Stimulated activated CD4-positive, alpha-beta T cell treated with anti-CD3 and anti-CD28 coated beads, Interleukin-1b, Interleukin-23, amount 100 ng/mL, for 48 hours (primary cell): ENCODE measurements around the gene ECM1.

Source experiments
- DNase-seq: peaks from one replicate; pipeline ENCODE4 v3.0.0-alpha.2; 2020

ECM1 gene

DNA sequence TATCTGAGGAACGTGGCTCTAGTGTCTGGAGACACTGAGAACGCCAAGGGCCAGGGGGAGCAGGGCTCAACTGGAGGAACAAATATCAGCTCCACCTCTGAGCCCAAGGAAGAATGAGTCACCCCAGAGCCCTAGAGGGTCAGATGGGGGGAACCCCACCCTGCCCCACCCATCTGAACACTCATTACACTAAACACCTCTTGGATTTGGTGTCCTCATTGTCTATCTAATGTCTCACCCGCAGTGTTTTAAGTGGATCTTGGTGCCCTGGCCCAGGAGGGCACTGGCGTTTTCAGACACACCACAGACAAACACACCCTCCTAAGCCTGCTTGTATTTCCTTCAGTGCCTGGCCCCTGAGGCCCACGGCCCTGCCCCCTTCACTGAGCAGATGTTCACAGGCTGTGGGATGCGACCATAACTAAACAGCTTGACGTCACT lies 5.5 kb downstream of the ECM1 start:
- DNase-seq, result no peak

GRCh38 chr1:150514260-150514659 lies 6.4 kb downstream of the ECM1 start:
- no peak for DNase-seq

DNA sequence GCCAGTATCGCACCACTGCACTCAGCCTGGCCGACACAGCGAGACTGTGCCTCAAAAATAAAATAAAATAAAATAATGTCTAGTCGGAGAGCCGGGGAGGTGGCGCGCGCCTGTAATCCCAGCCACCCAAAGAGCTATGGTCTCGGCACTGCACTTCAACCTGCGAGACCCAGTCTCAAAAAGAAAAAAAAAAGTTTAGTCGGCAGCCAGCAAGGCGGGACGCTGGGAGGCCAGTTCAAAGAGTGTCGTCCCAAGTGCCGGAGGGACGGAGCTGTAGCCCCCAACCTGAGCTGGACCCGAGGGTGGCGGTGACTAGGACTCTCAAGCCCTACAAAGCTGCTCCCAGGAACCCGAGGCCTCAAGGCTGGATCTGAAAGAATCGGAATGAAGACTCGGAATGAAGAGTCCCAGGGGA lies 7.0 kb downstream of the ECM1 start:
- no peak for DNase-seq

DNA sequence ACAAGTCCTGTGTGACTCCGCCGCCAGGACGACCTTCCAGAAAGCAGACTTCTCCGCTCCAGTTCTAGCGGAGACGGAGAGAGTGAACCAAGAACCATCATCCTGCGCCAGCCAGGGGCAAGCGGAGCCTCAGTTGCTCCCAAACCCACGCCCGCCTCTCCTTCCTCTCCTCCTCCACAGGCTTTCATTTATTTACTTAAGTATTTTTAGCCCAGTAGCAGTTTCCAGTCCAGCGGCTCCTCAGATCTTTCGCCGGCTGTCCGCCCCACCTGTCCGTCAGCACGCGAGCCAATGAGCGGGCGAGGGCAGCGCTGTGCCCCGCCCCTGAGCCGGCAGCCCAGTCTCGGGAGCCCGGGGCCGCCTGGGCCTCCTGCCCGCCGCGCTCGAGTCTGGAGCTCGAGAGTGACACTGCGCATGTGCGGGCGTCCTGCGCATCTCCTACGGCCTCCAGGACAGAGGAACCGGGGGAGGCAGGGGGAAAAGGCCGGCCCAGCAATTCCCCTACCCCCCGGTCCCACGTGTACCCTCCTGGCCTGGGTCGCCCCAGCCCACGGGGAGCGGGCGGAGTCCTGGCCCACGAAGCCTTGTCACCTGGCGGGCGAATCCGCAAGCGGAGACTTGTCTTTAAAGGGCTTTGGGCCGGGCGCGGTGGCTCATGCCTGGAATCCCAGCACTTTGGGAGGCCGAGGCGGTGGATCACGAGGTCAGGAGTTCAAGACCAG lies 7.6 kb downstream of the ECM1 start, which contains the start of gene FALEC:
FALEC (plus strand) TSS at position 425 of the 722 bp plus-strand sequence.
- DNase-seq, result peak; percentile 91

- DNase-seq, result no peak
Observed at GRCh38 chr1:150516050-150516591, 8.2 kb downstream of the ECM1 start.

DNA sequence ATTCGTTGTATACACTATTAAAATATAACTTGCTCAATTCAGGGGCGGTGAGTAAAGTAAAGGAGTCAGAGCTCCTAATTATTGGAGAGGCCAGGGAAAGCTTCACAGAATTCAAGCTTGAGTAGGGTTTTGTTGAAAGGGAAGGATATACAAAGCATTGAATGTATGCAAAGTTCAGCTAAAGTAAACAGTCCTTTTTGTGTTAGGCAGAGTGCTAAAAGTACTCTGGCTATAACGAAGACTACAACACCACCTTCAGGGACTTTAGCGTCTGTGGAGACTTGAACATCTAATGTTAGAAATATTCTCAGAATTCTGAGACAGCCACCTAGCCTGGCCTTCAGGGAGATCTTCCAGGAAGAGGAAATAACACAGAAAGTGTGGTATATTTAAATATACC lies 8.7 kb downstream of the ECM1 start:
- no peak for DNase-seq

GRCh38 chr1:150521196-150521968 lies 13.5 kb downstream of the ECM1 start:
- no peak for DNase-seq

DNA sequence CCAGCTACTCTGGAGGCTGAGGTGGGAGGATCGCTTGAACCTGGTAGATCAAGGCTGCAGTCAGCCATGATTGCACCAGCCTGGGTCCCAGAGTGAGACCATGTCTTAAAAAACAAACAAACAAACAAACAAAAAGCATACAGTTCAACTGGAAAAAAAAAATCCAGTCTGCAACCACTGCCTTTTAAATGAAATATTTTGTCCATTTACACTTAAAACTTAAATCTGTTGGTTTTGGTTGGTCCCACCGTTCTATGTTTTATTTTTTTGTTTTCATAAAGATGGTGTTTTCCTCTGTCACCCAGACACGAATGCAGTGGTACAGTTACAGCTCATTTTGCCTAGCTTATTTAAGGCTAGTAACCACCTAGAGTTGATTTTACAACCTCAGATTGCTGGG lies 17.4 kb downstream of the ECM1 start:
- DNase-seq, result no peak

DNA sequence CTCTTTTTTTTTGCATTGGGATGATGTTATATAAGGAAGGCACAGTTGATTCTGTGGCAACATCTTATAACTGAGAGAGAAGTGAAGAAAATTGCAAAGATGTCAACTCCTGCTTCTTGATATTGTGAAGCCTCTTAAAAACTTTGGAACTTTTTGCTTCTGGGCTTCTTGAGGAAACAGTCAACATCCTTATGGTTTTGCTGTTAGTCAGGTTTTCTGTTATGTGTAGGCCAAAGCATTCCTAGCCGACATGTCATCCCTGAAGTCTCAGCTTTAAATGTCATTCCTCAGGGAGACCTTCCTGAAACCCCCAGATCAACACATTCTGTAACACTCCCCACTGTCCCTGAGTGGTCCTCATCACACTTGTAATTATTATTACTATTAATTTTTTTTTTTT lies 20.3 kb downstream of the ECM1 start:
- DNase-seq, result no peak

DNA sequence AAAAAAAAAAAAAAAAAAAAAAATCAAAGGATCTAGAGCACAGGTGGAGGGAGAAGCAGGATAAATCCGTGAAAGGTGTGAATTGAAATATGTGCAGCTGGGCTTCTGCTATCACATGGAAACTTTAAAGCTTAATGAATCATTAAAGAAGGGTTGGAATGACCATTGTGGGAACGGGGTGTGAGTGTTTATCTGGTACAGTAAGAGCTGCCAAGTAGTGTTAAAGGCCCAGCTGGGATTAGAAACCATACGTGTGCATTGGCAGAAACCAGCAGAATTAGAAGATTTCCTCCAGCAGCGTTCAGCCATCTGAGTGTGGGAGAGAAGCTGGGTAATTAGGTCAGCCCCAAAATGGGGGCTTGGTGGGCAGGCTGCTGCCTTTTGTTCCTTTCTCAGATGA lies 21.1 kb downstream of the ECM1 start:
- no peak for DNase-seq

DNA sequence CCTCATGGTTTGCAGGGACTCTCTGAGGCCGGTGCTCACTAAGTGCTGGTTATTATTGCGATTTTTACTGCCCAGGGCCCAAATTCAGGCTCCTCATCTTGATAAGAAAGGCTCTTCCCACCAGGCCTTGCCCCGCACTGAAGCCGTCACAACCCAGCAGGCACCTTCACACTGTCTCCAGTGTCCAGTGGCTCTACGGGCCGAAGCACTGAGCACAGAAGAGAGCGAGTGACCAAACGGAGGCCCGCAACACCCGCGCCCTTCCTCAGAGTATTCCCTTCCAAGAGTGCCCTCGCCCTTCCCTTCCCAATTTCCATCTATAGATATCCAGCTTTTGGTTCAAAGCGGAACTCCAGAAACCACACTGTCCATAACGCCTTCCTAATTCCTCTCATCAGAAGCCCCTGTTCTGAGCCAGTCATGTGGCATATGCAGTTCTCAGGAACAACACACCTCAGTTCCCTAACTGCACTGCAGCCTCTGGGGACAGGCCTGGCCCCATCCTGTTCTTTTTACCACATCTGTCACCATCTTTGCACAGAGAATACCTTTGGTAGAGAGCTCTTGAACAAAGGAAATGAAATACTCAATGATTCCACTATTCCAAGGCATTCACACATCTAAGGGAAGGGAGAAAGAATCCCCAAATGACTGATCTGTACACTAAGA lies 22.7 kb downstream of the ECM1 start:
- no peak for DNase-seq

- no peak for DNase-seq
Observed at GRCh38 chr1:150532860-150533259, 25.0 kb downstream of the ECM1 start.

DNA sequence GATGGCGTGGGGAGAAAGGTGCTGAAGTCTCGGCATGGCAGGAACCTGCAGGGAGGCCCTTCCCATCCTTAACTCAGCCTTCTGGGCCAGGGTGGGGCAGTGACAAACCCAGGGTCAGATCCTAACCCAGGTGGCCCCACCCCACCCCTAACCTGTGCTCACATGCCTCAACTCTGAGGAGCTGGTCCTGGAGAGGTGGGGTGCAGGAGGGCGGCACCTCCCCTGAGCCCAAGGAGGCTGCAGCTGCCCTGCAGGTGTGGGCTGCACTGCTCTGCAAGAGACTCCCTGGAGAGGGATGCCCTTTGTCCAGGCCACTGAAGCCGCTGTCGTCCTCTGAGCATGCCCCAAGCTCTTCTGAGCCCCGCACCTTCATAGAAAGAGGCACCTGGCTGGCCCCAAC lies 26.1 kb downstream of the ECM1 start:
- no peak for DNase-seq

DNA sequence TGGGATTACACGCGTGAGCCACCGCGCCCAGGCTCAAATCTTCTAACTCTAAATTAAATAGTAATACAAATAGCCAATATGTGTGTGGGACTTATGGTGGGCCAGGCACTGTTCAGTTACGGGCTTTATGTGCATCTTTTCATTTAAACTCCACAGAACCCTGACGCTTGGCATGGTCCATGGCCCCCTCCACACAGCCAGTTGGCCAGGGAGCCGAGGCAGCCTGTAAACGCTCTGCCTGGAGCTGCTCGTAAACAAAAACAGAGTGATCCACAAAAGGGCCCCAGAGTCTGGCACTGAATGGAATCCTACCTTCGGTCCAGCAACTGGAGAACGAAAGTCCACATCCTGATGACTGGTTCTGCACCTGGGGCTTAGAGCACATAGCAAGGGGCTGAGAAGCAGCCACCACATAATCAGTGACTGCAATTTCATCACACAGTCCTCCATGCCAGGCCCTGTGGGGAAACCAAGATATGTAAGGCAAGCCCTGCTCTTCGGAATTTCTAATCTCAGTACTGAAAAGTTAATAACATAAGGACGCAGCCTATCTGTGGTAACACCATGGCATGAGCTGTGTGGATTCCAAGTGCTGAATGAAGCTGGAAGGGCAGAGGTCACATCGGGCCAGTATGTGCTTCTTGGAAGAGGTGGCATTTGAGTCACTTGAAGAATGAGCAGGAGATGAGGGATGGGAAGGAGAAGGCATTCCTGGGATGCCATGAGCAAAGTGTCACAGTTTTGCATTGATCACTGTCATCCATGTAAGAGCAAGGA lies 27.8 kb downstream of the ECM1 start:
- DNase-seq, result no peak

DNA sequence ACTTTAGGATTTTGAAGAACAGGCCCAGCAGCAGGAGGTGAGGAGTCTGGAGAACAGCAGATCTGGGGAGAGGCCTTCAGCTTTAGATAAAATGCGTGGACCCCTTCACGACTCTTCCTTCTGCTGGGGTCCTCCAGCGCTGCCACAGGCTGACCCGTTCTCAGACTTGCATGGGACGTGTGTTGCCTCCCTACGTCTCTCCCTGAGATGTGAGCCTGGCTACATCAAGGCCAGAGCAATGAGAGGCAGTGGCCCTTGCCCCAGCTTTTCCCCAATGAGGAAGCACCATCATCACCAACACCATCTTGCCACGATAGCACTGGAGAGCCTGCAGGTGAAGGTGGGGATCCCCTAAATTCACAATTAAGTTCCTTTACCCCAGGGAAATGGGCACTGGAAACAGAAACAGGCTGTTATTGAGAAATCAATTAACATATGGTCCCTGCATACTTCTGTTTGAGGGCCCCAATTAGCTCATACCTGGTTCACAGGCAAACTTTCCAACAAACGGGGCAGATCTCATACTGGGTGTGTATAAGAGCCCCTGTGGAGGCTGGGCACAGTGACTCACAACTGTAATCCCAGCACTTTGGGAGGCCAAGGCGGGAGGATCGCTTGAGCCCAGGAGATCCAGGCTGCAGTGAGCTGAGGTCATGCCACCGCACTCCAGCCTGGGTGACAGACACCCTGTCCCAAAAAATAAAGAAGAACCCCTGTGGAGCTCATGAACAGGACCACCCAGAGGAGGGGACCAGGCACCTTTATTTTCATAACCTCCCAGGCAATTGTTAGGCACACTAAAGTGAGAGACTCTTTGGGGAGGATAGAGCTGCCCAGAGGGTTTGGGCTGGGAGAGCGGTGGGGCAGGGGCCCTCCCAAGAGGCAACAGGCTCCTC lies 29.2 kb downstream of the ECM1 start:
- DNase-seq, result no peak

DNA sequence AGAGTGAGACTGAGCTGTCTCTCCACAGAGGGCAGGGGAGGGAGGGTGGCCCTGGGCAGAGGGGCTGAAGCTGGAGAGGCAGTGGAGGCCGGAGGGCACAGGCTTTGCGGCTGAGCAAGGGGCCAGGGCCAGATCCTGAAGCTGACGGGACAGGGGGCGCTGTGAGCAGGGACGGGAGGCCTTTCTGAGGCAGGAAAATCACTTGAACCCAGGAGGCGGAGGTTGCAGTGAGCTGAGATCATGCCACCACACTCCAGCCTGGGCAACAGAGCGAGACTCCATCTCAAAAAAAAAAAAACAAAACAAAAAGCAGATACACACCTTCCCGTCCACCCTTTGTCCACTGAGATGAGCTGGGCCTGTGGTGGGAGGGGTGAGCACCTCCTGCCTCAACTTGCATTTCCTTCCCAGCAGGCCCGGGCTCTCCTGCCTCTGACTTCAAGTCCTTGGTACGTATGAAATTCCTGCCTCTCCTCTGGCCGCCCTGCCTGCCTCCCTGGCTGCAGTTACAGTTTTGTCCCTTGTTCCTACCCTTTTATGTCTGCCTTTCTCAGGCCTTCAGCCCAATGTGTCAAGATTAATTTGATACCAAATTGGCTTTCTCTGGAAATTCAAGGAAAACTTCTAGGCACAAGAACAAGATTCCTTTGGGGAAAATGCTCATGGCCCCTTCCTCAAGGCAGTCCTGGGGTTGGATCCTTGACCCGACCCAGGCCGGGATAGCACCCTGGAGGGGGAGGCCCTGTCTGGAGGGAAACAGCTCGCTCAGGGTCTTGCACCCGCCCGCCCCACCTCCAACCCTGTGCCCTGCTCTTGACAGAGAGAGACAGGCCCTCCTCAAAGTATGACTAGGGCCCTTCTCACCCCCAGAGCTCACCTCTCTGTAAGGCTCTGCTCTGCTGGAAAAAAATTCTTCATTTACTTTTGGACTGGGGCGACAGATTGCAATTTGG lies 30.1 kb downstream of the ECM1 start:
- no peak for DNase-seq

DNA sequence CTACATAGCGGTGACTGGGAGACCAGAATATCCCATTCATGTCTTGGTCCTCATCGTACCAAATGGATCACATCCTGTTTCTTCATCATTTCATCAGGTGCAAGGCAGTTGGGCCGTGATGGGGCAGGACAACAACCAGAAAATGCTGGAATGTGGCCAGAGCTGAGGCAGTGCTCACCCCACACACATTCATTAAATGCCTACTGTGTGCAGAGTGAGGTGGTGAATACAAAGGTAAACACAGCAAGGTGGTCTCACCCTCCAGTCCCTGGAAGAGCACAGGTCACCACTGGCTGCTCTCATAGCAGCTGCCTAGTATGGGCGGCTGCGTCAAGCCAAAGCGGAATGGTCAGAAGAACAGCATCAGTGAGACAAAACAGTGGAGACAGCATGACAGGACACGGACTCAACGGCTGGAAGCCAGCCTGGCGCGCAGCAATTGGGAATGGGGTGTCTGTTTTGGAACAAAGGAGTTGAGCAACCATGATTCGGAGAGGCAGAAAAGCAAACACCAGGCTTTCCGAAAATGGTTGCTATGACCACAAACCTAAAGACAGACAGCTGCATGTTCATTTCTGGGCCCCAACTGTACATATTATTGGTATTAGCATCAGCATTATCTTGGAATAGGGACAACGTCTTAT lies 35.7 kb downstream of the ECM1 start:
- DNase-seq, result no peak

DNA sequence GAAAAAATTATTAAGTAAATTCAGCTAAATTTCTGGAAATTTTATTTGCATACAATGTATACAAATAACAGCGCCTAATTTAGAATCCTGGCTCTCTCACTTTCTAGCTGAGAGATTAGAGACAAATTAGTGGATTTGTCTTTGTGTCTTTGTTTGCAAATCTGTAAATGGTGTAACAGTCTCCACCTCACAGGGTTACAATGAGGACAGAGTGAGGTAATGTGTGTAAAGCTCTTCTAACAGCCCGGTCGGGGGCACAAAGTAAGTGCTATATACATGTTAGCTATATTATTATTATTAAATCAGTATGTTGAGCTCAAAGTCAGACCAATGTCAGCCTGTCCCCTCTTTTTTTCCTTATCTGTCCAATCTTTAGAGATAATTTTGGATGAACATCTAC lies 36.3 kb downstream of the ECM1 start:
- no peak for DNase-seq

DNA sequence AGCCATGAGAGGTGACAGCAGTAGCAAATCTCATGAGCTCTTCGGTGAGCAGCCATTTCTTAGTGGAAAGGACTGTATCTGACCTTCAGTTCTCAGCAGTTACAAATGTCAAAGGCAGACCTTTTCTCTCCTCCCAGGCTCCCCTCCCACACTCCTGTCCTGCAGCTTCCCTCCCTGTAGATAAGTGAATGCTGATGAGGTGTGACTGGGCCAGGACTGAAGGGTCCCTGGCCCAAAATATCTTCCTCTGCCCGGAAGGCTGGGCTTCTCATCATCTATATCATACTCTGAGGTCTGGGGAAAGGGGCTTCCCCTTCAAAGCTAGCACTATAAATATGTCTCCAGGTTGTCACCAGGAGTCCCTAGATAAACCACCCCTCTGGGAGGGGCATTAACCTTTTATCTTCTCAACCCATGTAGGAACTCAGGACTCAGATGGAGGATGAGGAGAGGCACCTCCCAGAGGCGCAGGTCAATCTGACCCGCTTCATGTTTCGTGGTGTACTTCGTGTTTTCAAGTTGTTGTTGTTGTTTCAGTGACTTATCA lies 37.6 kb downstream of the ECM1 start:
- no peak for DNase-seq
